ENCODE results near the gene ZNF624.

The ZNF624 gene

GRCh38 chr17:16593356-16594102, 60.1 kb downstream of the ZNF624 start:
- no peak for DNase-seq

GRCh38 chr17:16589097-16589969, 64.3 kb downstream of the ZNF624 start:
- DNase-seq = peak; percentile 63

- DNase-seq = no peak
These were observed 67.9 kb downstream of the ZNF624 start for GRCh38 chr17:16585796-16586195.

GRCh38 chr17:16584273-16584995, 69.2 kb downstream of the ZNF624 start:
- DNase-seq = peak; percentile 38

GRCh38 chr17:16583781-16584180, 69.9 kb downstream of the ZNF624 start:
- no peak for DNase-seq

GRCh38 chr17:16573466-16573865, 80.2 kb downstream of the ZNF624 start:
- DNase-seq = no peak
